GM21515 (cell line): ENCODE results near the gene MTX1.

Experiments
- ATAC-seq: cut with Tn5 transposase; IDR thresholded peaks from one replicate; pipeline ENCODE4 v1.9.1; 2021; ENCODE audit not compliant: unreplicated experiment

The MTX1 gene

DNA sequence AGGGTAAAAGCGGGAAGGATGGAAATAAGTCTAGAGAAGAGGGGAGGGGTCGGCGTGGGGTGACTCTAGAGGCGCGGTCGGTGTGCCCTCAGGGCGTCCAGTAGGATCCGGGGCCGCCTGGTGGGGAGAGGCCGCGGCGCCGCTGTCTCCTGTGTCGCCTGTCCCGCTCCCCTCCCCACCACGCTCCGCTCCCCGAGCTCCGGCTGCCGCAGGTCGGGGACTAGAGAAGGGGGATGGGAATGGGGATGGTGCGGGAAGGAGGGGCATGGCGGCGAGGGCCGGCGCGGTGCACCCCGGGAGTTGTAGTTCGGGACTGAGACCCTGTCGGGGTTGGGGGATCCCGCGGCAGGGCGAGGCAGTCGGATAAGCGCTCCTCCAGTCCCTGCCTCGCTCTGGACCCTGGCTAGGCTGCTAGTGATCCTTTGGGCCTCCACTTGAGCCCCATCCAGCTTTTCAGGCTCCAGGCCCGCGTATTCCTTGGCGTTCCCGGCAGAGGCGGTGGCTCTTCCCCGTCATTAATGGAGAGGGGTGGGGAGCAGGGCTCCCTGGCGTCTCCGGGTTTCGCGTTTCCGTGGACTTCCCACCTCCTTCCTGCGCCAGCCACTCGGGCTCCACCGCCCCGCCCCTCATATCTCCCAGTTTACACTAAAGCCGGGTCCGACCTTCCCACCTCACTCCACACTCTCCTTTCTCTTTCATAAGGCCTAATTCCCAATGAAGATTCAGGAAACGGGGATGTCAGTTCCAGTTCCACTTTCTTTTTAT lies 46.9 kb downstream of the MTX1 start, which contains the start of gene ENTREP3:
Gene ENTREP3, minus strand, starts transcription at position 241 of the 765 bp plus-strand sequence. CDS start 606 bp downstream, outside the sequence.
- peak; percentile 41 for ATAC-seq

DNA sequence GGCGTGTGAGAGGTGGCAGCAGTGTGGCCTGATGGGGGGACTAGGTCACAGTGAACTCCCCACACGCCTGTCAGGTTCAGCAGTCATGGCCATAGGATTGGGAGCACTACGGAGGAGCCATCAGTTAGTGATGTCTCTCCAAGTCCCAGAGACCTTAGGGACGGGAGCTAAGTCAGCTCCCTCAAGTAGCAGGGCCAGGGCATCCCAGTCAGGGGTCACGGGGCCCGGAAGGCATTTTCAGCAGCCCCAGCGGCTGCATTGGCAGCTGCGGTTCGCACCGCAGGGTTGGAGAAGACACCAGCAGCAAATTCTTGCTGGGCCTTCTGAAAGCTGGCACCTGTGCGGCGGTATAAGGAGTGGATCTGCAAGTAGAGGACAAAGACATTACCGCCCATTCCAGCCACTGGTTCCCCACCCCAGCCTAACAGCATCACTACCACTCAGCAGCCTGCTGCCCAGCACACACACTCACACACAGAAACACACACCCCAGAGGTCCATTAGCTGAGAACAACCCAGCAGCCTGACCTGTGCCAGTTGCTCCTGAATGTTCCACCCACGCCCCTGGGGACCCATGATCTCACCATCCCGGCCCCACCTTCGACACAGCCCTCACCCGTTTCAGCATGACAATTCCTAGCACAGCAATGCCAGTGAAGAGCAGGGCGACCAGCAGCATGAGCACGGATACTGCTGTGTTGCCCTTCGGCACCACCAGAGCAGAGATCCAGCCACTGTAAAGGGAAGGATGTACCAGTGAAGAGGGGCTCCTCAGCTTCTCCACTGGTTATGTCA lies 47.8 kb downstream of the MTX1 start:
- no peak for ATAC-seq

DNA sequence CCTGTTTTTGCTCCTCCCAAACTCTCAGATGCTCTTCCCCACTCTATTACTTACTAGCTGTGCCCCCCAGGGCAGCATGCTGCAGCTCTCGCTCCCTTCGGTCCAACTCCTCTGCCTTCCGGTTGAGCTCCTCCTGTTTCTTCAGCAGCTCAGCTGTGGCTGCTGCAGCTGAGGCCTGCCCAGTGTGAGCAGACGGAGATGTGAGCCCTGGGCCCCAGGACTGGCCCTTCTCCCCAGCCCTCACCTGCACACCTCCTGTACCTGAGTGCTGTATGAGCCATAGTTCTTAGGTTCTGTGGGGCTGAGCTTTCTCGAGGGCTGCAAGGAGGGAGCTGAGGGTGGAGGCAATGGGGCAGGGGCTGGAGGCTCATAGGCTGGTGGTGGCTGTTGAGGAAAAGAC lies 51.8 kb downstream of the MTX1 start:
- ATAC-seq, result no peak

DNA sequence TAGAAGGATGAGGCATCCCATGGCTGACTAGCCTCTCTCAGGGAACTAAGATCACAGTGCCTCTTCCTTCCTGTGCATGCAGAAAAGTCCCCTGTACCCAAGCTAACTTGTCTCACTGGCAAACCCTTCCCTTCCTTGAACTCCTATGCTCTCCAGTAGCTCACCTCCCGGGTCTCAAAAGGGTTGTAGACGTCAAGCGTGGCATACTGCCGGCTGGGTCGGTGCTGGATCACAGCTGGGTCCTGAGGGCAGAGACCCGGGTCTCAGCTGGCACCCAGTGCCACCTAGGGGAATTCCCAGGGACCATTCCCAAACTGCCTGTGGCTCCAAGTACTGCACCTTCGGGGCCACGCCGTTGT lies 53.0 kb downstream of the MTX1 start:
- ATAC-seq, result no peak

DNA sequence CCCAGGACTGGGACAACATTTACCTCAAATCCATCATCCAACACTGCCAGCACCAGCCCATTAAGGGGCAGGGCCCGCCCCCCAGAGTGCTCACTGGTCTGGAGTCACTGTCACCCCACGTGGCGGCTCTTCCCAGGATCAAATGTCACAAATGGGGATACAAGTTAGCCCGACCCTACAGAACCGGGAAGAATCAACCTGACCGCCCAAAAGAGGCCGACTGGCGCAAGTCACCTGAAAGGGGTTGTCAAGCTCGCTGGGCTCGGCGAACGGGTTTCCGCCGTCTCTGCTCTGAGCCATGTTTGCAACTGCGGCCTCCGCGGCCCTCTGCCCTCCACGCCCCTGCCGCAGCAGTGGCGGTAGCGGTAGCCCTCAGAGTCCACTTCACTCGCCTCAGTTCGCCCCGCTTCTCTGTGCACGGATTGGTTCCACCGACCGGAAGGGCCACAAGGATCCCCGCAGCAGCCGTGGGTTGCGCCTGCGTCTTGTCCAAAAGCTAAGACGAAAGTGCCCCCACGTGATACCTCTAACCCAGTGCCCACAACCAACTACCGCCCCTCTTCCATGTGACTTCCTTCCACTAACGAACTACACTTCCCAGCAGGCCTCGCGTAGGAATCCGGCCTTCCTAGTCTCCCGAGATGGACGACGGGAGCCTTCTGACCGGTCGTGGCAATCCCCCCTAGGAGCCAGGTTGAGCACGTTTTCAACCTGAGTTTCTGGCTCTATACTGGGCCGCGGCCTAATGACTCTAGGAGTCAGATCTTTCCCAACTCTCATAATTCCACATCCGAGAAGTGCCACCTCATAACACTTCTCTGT lies 53.6 kb downstream of the MTX1 start, which contains the start of gene SCAMP3:
Gene SCAMP3, minus strand, starts transcription at position 509 of the 822 bp plus-strand sequence. Its CDS starts 209 bp downstream, at position 300.
- ATAC-seq, result peak; percentile 84

DNA sequence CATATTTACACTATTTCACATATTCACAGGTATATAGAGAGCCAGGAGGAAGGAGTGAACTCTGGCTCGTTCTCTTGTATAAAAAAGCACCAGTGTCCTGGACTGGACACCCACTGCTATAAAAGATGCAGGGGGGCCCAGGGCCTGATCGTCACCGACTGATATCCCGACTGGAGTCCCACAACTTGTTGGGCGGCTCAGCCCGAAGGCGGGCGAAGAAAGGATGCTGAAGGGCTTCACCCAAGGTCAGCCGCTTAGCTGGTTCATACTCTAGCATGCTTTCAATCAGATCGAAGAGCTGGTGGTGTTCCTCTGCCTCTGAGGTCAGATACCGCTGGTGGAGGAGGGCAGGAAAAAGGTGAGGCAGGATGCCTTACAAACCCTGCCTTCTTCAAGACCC lies 54.6 kb downstream of the MTX1 start:
- no peak for ATAC-seq
